H1 (cell line): ENCODE results near the gene VSTM2B.

Source experiments
- BRCA1 ChIP-seq: IDR thresholded peaks from 2 replicates; pipeline ENCODE4 v1.6.1; 2012; ENCODE audit warnings: low read depth, low read length, improper control_type of control experiment
- CTCF ChIP-seq, 3 experiments: IDR thresholded peaks; 1 replicate in 2 of 3; 2 replicates in 1 of 3; pipeline versions ENCODE4 v1.5.1 to v1.6.1; 2011; ENCODE audit warnings: low read length in 3 of 3, mild to moderate bottlenecking in 3 of 3, inconsistent platforms in 2 of 3, low read depth in 1 of 3, moderate library complexity in 1 of 3; ENCODE audit not compliant: insufficient read depth in 1 of 3; ENCODE audit errors: control extremely low read depth in 1 of 3
- EZH2 ChIP-seq: fragments of 200-600 bp; sonication (generic); IDR thresholded peaks from 2 replicates; pipeline ENCODE4 v1.7.1; 2012; ENCODE audit warnings: low read depth, mild to moderate bottlenecking, moderate library complexity, low read length, inconsistent platforms; ENCODE audit not compliant: severe bottlenecking
- GABPA ChIP-seq: IDR thresholded peaks from 2 replicates; pipeline ENCODE4 v1.6.1; 2011; ENCODE audit warnings: mild to moderate bottlenecking, low read length, moderate library complexity, borderline replicate concordance; ENCODE audit not compliant: insufficient read depth
- ZNF274 ChIP-seq: IDR thresholded peaks from 2 replicates; pipeline ENCODE4 v1.7.0; 2012; ENCODE audit warnings: low read length, borderline replicate concordance; ENCODE audit errors: extremely low read depth

DNA sequence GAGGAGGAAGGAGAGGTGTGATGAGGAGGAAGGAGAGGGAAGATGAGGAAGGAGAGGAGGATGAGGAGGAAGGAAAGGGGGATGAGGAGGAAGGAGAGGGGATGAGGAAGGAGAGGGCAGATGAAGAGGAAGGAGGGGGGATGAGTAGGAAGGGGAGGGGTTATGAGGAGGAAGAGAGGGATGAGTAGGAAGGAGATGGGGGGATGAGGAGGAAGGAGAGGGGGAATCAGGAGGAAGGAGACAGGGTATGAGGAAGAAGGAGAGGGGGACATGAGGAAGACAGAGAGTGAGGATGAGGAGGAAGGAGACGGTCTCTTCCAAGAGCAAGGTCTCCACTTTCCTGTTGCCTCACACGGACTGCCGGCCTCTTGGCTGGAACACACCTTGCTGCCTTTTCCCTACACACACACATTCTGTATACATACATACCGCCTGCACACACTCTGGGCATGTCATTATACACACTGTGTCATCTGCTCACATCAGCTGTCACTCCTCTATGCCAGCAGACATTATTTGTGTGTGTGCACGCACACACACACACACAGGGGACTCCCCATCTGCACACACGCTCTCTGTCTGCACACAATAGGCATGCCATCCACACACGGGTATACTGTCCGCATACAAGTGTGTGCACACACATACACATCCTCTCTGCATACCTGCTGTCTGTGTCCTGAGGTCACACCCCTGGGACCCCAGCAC, 11.1 kb upstream of the VSTM2B start:
- no peak for TF ChIP-seq CTCF (IDR thresholded peaks at IDR 0.05; ENCODE audit: control extremely low read depth in 1 of 3, insufficient read depth in 1 of 3, low read depth in 1 of 3, low read length in 3 of 3)
- no peak for TF ChIP-seq EZH2
- TF ChIP-seq GABPA = no peak
- no peak for TF ChIP-seq ZNF274
- TF ChIP-seq BRCA1 = no peak
